ENCODE measurements around the gene ASXL3. TPM values are rescaled to one million over a fixed set of nuclear protein-coding genes. Genes with fewer than 3 reads are reported as not detected.

ASXL3 gene
- total RNA-seq, 1 experiment from 2014 or later = under 0.01 TPM

GRCh38 chr18:33581856-33582255, 3.8 kb downstream of the ASXL3 start:
- DNase-seq (ENCODE audit: low read depth) = no peak

- DNase-seq (ENCODE audit: low read depth) = no peak
These were observed 5.9 kb downstream of the ASXL3 start for GRCh38 chr18:33583901-33584300.

- no peak for DNase-seq (ENCODE audit: low read depth)
These were observed 6.8 kb downstream of the ASXL3 start for GRCh38 chr18:33584548-33585430.

DNA sequence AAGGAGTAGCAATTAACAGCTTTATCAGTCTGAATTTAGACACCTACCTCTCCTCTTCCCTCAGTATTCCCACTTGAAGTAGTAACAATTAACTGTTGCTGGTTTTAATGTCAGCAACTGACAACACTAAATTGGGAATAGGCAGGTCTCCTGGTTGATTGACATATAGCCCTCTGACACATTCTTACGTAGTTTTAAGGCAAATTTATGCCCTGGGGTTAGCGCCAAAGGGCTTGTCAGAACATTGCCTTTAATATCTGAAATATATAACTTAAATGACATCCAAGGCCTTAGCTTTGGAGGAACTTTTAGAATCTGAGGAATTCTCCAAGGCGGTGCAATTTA, 7.4 kb downstream of the ASXL3 start:
- DNase-seq (ENCODE audit: low read depth) = no peak

GRCh38 chr18:33588361-33588760, 10.3 kb downstream of the ASXL3 start:
- no peak for DNase-seq (ENCODE audit: low read depth)

- DNase-seq (ENCODE audit: low read depth) = no peak
These were observed 15.2 kb downstream of the ASXL3 start for GRCh38 chr18:33593261-33593660.

DNA sequence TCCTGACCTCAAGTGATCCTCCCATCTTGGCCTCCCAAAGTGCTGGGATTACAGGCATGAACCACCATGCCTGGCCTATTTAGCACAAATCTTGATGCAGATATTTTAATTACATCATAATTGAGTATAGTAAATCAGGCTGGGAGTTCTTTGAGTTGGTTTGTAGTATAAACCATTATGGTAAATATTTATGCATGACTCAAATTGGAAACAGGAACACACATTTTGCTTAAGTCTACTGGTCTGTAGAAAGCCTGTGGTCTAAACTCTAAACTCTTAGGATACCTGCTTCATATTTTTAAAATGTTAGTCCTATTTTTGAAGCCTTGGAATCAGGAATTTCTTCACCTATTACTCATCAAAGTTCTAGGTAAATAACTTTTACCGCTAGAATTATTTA, 16.8 kb downstream of the ASXL3 start:
- no peak for DNase-seq (ENCODE audit: low read depth)

GRCh38 chr18:33596178-33596854, 18.3 kb downstream of the ASXL3 start:
- DNase-seq (ENCODE audit: low read depth) = no peak

GRCh38 chr18:33600846-33601245, 22.8 kb downstream of the ASXL3 start:
- DNase-seq (ENCODE audit: low read depth) = no peak

DNA sequence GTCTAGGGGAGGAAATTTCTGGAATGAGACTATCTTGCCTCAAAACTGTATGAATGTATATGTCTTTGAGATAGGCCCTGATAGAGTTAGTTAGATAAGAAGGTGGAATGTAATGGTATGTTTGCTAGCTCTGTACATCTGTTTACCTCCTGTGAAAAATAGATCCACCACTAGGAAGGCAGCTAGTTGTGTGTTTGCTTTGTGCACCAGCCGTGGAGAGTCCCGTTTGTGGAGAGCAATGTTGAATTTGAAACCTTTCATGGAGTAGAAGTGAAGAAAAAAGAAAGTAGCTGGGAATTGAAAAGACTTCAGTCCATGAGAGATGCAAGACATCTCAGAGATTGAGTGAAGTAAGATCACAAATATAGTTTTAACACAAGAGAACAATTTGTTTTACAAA, 25.4 kb downstream of the ASXL3 start:
- no peak for DNase-seq (ENCODE audit: low read depth)

GRCh38 chr18:33605250-33605649, 27.2 kb downstream of the ASXL3 start:
- DNase-seq (ENCODE audit: low read depth) = no peak

DNA sequence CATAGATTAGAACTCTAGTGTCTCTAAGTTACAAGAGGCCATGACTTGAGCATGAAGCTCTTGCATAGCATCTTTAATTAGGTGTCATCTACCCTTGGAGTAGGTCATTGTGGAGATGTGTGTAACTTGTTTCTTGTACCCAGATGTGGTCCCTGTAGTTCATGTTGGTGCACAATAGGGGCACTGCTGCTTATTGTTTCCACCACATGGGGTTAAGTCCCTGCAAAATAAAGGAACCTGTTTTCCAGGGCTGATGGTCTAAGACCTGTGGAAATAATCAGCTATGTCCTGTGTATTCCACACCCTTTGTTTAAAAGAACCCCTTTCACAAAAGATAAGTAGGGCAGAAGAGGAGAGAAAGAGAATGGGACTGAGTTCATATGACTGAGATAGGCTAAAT, 28.6 kb downstream of the ASXL3 start:
- DNase-seq (ENCODE audit: low read depth) = no peak

DNA sequence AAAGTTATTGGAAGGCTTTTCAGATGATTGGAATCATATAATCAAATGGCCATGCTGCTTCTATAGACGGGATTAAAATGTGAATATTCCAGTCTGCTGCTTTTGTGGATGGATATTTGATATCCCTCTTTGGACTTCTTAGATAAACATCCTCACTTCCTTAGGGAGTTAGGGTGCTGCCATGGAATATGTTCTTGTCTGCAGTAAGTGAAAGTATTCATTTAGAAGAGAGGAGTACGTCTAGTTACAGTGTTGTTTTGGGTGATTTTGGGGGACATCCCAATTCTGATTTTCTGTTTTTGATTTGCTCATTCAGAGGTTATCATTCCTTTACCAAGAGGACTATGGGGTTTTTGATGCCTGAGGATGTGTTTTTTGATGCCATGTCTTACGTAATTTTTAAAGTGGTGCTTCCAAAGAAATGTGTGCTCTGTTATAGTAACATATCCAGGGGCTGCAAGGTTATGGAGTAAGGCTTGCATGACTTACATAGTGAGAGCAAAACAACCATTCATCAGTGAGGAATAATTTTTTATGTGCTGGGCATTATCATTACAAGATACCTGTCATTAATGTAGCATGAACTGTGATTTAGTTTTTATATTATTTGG, 33.6 kb downstream of the ASXL3 start:
- DNase-seq (ENCODE audit: low read depth) = no peak

- DNase-seq (ENCODE audit: low read depth) = no peak
These were observed 34.6 kb downstream of the ASXL3 start for GRCh38 chr18:33612632-33613031.

- DNase-seq (ENCODE audit: low read depth) = no peak
These were observed 38.5 kb downstream of the ASXL3 start for GRCh38 chr18:33616556-33616955.

GRCh38 chr18:33627114-33627513, 49.1 kb downstream of the ASXL3 start:
- DNase-seq (ENCODE audit: low read depth) = no peak

DNA sequence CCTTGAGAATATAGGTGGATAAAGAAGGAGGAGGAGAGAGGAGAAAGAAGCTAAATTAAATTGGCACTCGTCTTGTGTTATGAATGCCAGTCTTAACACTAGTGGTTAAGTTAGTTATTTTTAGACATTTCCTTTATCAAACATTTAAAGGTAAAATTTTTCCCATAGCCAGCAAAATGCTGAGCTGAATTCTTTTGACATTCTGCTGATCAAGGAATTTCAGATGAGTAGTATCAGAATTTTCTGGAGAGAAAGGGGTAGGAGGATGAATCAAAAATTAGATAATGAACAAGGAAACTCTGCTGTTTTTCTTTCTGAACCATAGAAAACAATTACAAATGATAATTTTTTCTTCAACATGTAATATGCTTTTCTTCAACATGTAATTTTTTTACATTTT, 52.5 kb downstream of the ASXL3 start:
- DNase-seq (ENCODE audit: low read depth) = no peak

DNA sequence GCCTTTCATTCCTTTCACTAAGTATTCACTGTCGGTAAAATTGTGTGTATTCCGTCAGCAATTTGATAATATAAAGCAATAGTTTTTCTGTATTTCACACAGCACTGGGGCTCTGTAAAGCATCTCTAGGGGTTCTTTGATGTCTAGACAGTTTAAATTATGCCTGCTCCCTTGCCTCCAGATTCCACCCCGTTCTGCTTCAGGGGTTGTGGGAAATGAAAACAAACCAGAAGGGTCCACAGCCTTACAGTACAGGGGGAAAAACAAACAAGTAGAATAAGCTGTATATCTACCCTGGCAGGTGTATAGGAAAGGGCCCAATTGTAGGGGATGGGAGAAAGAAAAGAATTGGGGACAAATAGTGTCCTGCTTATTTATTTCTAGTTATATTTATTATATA, 63.1 kb downstream of the ASXL3 start:
- DNase-seq (ENCODE audit: low read depth) = no peak

- DNase-seq (ENCODE audit: low read depth) = no peak
These were observed 66.5 kb downstream of the ASXL3 start for GRCh38 chr18:33644494-33644893.

DNA sequence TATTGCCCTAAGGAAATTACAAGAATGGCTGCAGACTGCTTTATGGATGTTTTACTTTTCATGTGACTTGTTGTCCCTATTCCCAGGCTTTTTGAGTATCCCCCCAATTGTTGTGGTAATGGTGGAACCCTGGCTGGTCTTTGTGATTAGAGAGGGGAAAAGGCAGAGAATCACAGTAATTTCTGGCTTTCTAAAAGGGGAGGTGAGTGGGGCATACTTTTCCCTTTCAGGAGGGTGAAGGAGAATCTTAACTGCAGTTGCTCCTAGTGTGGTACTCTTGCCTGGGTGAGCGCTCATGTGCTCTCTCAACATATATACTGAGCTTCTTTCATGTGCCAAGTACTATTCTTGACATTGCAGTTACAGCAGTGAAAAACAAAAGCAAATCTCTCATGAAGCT, 69.3 kb downstream of the ASXL3 start:
- no peak for DNase-seq (ENCODE audit: low read depth)

GRCh38 chr18:33652635-33653034, 74.6 kb downstream of the ASXL3 start:
- no peak for DNase-seq (ENCODE audit: low read depth)

DNA sequence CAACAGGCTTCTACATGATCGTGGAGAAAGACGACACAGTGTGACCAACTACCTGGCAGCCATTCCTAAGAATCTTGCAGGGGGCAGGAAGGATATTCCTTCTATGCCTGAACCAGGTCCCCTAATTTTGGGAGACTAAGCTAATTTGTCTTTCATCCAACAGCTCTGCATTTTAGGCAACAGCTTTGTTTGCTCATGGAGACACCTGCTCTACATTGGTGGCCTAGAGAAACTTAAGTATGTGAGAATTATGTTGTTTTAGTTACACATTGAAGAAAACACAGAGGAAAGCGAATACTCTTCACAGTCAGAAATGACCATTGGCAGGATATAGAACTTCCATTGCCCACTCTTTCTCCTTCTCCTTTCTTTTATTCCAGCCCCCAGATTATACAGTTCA, 75.2 kb downstream of the ASXL3 start:
- no peak for DNase-seq (ENCODE audit: low read depth)
